ENCODE data around the gene TMEM43. TPM values are rescaled to one million over a fixed set of nuclear protein-coding genes. Genes with fewer than 3 reads are reported as not detected.
A peak's percentile ranks its signal among the peaks of the same experiment; 100 is the strongest.

The TMEM43 gene
- polyA plus RNA-seq, 1 of the 3 experiments (the other 2 are of a cell fraction): 105 TPM

DNA sequence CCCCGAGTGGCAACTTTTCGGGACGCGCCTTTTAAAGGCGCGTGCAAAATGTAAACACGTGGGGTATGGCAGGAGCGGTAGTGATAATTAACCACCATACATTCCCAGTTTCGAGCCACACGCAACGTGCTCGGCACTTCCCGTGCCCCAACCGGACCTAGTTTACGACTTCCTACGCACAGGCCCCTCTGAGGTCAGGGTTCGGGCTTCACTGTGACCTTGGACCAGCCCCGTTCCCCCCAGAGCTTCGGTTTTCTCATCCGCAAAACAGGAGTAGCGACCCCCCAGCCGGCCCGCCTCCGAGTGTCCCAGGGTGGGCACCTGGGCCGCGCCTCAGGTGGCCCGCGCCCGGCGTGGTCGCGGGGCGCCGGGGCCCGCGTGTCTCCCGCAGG lies 633 bp upstream of the TMEM43 start (continued):
- 0 out of 2 replicates have a peak, but pooled peaks have one; percentile 6 for TF ChIP-seq REST (IDR thresholded peaks at IDR 0.05; ENCODE audit: low read depth, low read length)
- TF ChIP-seq RFX5 (IDR thresholded peaks at IDR 0.05; ENCODE audit: low read length): no peak
- TF ChIP-seq CHD2 (IDR thresholded peaks at IDR 0.05; ENCODE audit: low read length, partially characterized antibody): peak; percentile 50
- TF ChIP-seq PBX3 (IDR thresholded peaks at IDR 0.05): no peak
- no peak for TF ChIP-seq USF1 (IDR thresholded peaks at IDR 0.05; ENCODE audit: borderline replicate concordance, low read depth)
- TF ChIP-seq USF2 (IDR thresholded peaks at IDR 0.05; ENCODE audit: borderline replicate concordance, low read depth, low read length): no peak
- TF ChIP-seq TCF12 (IDR thresholded peaks at IDR 0.05): no peak
- no peak for TF ChIP-seq TEAD4 (IDR thresholded peaks at IDR 0.05; ENCODE audit: borderline replicate concordance, insufficient read depth)
- TF ChIP-seq FOSL2 (IDR thresholded peaks at IDR 0.05; ENCODE audit: borderline replicate concordance, low read depth): no peak
- TF ChIP-seq, protein P1, sequence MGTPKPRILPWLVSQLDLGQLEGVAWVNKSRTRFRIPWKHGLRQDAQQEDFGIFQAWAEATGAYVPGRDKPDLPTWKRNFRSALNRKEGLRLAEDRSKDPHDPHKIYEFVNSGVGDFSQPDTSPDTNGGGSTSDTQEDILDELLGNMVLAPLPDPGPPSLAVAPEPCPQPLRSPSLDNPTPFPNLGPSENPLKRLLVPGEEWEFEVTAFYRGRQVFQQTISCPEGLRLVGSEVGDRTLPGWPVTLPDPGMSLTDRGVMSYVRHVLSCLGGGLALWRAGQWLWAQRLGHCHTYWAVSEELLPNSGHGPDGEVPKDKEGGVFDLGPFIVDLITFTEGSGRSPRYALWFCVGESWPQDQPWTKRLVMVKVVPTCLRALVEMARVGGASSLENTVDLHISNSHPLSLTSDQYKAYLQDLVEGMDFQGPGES (IDR thresholded peaks at IDR 0.05; ENCODE audit: low read depth, low read length): no peak
- no peak for TF ChIP-seq POLR2AphosphoS5 (IDR thresholded peaks at IDR 0.05; ENCODE audit: low read depth, low read length)
- TF ChIP-seq NRF1 (IDR thresholded peaks at IDR 0.05; ENCODE audit: low read depth, low read length): 0 out of 2 replicates have a peak, but pooled peaks have one; percentile 11
- TF ChIP-seq GABPA (IDR thresholded peaks at IDR 0.05; ENCODE audit: low read depth): peak; percentile 85
- no peak for TF ChIP-seq FOXM1 (IDR thresholded peaks at IDR 0.05; ENCODE audit: low read depth)
- TF ChIP-seq YY1 (IDR thresholded peaks at IDR 0.05; ENCODE audit: low read depth): no peak
- TF ChIP-seq FOXJ3 (CRISPR knock-in tag; IDR thresholded peaks at IDR 0.05): no peak
